ENCODE data around the gene ANTXR1.

- TF ChIP-seq POLR2A (IDR thresholded peaks at IDR 0.05): no peak
- TF ChIP-seq CTCF (IDR thresholded peaks at IDR 0.05): no peak
- no peak for TF ChIP-seq POLR2AphosphoS5 (IDR thresholded peaks at IDR 0.05)
- TF ChIP-seq EP300 (IDR thresholded peaks at IDR 0.05): no peak
Observed at GRCh38 chr2:69195706-69196105, 182.7 kb downstream of the ANTXR1 start.

Measured in gastroesophageal sphincter (tissue), 3 donors.